Pulmonary artery endothelial cell (primary cell): ENCODE results near the gene PFN1. TPM values are rescaled to one million over a fixed set of nuclear protein-coding genes. Genes with fewer than 3 reads are reported as not detected.
"Not testable (repeated sequence)": the region's sequence is repeated elsewhere in the genome, so short reads cannot be mapped to it uniquely, and the experiment has no call there.

ENCODE experiments used
- DNase-seq: peaks from one replicate; pipeline ENCODE4 v3.0.0-alpha.2; 2011; ENCODE audit warnings: low read depth, low spot score
- total RNA-seq: library from RNA; depleted of rRNA; stranded (reverse); fragments of >200 nt; gene quantifications from 2 replicates; pipeline ENCODE4 v1.2.3, GENCODE V29; 2014

PFN1 gene
- total RNA-seq, 1 donor from 2014 or later: 518 TPM

DNA sequence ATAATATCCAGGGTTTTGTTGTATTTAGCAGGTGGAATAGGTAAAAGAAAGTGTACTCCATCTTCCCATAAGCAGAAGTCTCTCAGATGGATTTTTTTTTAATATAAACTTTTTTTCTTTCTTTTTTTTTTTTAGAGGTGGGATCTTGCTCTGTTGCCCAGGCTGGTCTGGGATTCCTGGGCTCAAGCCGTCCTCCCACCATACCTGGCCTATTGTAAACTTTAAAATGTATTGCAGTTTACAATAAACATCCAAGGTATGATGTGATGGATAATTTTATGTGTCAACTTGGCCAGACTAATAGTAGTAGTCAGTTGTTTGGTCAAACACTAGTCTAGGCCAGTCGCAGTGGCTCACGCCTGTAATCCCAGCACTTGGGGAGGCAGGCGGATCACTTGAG is 27.0 kb downstream of the PFN1 start:
- DNase-seq: no peak

DNA sequence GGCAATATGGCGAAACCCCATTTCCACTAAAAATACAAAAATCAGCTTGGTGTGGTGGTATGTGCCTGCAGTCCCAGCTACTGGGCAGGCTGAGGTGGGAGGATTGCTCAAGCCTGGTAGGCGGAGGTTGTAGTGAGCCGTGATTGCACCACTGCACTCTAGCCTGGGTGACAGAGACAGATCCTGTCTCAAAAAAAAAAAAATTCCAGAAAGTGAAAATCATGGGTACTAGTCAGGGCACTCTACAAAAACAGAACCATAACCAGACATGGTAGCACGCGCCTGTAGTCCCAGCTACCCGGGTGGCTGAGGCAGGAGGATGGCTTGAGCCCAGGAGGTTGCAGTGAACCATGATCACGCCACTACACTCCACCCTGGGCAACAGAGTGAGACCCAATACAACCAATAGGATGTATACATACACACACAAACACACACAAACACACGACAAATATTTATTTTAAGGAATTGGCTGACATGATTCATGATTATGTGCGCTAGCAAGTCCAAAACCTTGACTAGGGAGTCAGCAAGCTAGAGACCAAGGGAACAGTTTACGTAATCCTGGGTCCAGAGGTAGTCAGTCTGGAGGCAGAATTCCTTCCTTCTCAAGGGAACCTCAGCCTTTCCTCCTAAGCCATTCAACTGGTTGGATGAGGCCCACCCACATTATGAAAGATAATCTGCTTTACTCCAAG is 27.8 kb downstream of the PFN1 start:
- DNase-seq: no peak

DNA sequence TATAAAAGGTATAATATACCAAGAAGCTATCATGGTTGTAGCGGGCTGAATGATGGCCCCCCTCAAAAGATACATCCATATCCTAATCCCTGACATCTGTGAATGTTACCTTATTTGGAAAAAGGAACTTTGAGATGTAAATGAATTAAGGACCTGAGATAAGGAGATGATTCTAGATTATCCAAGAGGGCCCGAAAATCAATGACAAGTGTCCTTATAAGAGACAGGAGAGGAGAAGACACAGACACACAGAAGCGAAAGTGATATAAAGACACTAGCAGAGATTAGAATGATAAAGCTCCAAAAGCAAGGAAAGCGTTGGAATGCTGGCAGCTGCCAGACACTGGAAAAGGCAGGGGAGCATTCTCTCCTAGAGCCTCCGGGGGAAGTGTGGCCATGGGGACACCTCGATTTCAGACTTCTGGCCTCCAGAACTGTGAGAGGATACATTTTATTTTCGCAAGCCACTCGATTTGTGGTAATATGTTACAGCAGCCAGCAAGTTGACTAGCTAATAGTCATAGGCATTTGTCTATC is 28.8 kb downstream of the PFN1 start:
- no peak for DNase-seq

DNA sequence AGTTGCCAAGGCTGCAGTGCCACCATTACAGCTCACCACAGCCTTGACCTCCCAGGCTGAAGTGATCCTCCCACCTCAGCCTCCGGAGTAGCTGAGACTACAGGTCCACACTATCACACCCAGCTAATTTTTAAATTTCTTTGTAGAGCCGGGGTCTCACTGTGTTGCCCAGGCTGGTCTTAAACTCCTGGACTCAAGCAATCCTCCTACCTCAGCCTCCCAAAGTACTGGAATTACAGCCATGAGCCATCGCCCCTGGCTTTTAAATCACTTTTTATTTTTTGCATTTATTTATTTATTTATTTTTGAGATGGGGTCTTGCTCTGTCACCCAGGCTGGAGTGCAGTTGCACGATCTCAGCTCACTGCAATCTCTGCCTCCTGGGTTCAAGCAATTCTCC is 33.8 kb downstream of the PFN1 start:
- not testable (repeated sequence) for DNase-seq

DNA sequence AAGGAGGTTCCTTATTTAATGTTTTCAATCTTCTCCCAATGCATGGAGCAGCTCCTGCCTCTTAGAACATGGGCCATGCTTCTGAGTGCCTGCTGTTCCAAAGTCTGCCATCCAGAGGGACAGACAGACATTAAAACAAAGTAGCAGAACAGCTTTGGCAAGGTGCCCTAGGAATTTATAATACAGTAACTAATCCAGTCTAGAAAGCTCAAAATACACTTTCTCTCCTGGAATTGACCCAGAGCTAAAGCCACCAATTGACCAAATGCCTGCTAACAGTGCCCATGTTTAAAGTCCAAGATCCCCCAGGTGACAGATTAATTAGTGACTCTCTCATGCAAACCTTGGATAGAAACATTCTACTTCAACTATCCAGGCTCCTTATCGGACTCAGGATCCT is 34.3 kb downstream of the PFN1 start:
- DNase-seq: no peak

DNA sequence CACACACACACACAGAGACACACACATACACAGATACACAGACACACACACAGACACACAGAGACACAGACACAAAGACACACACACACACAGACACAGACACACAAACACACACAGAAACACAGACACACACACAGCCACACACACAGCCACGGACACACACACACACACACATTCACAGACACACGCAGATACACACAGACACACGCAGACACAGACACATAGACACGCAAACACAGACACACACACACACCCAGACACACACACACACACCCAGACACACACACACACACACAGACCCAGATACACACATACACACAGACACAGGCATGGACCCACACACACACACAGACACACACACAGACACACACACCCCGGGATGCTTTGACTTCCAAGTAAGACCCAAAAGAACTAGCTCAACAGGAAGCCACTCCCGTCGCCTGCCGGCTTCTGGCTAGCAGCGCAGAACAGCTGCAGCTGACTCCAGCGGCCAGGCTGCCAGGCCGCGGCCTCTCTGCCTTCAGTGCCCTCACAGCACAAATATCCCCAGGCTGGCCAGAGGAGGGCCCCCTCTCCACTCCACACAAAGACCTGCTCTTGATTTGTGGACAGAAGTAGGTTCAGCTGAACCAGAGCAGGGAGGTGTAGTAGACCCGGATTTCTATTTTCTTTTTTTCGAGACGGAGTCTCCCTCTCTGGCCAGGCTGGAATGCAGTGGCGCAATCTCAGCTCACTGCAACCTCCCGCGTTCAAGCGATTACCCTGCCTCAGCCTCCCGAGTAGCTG is 39.4 kb downstream of the PFN1 start:
- peak; percentile 87 for DNase-seq

GRCh38 chr17:4908301-4908700 is 40.0 kb downstream of the PFN1 start:
- no peak for DNase-seq

DNA sequence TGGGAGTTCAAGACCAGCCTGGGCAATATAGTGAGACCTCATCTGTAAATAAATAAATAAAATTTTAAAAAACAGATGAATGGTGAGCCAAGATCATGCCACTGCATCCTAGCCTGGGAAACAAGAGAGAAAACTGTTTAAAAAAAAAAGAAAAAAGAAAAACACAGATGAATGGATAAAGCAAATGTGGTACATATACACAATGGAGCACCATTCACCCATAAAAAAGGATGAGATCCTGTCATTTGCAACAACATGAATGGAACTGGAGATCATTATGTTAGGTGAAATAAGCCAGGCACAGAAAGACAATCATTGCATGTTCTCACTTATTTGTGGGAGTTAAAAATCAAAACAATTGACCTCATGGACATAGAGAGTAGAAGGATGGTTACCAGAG is 41.7 kb downstream of the PFN1 start:
- DNase-seq: not testable (repeated sequence)

DNA sequence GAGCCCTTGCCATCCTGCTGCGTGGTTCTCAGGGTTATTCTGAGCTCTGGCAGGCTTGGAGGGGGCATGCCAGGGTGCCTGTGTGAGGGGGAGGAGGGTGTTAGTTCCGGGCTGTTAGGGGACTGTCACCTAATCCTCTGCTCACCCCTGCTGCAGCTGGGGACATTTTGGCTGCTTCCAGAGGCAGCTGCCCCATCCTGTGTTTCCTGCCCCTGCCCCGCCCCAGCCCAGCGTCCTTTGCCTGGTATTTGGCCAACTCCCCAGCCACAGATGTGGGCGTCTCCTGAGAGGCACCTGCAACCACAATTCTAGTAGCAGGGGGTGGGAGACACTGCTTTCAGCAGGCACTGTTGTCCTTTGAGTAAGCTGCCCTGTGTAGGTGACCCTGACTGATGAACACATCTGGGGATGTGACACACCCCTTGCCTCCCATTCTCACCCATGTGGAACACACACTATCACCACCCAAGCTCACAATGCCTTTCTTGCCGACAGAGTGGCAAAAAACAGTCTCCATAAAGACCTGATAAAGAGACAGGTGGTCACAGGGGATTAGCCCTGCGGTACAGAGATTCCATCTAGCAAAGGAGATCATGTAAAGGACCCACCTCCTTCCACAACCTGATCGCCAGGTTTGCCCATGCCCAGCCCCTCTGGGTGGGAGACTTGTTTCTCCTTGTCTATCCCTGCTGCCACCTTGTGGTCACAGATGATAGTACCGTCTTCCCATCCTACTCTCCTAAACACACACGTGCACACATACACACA is 45.1 kb downstream of the PFN1 start, which contains the start of gene CHRNE:
Gene CHRNE, minus strand, starts transcription at position 48 of the 768 bp plus-strand sequence. Its CDS starts 35 bp downstream, at position 13.
- peak; percentile 55 for DNase-seq

DNA sequence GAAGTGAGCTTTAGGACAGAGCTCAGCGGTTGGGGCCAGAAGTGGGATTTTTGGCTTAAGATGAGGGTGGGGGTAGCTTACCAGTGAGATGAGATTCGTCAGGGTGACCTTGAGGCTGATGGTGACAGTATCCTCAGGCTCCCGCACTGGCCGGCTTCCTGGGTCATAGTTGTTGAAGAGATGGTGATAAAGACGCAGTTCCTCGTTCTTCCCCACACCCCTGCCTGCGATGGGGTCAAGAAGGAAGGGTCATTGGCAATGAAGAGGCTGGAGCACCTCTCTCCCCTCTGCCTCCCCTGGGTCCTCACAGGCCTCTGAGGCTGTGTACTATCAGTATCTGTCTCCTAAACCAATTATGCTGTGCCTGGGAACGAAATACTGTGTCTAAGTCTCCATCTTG is 45.8 kb downstream of the PFN1 start:
- no peak for DNase-seq

DNA sequence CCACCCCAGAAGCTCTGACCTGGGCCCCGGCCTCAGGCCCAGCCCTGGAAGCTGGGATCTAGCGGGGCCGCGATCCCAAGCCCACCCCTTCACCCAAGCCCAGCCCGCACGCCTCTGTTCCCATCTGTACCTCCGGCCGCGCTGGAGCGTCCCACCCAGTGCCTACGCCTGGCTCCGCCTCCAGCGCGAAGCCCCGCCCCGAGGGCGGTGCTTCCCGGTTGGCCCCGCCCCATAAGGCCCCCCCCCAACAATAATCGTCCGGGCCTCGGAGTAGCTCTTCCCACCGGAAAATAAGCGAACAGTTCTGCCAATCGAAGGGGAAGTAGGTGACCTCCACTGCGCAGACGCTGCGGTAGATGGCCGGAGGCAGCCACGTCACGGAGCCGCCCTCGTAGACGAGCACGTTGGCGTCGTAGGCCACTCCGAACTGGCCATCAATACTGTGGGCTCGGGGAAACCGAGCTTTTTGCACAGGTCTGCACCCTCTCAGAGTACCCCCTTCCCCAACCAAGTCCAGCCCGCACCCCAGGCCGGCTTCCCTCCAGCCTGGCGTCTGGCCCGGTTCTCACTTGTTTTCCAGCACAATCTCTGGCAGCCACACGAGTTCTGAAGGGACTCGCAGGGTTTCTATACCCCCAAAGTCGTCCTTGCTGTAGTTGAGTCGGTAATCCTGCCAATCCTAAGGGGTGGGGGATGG is 46.5 kb downstream of the PFN1 start:
- DNase-seq: no peak

DNA sequence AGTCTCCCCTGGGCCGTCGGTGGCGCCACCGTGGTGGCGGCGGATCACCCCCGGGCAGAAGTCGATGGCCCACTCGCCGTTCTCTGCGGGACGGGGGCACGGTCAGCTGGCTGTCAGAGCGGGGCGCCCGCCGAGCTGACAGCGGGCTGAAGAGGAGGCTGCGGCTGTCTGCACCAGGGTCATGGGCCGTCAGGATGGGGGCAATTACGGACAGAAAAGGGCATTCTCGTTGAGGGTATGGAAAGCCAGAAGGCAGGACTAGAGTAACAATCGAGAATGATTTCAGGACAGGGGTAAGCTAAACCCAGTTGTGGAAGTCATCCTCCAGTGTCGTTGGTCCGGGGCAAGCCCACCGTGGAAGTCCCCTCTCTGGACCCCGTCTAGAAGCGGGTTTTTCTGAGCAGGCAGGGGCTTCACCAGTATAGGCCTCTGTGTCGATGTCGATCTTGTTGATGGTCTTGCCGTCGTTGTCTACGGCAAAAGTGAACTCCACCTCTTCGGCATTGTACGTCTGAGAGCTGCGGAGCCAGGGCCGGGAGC is 47.2 kb downstream of the PFN1 start:
- no peak for DNase-seq

- no peak for DNase-seq
Measured at GRCh38 chr17:4900231-4901107, 47.9 kb downstream of the PFN1 start.

DNA sequence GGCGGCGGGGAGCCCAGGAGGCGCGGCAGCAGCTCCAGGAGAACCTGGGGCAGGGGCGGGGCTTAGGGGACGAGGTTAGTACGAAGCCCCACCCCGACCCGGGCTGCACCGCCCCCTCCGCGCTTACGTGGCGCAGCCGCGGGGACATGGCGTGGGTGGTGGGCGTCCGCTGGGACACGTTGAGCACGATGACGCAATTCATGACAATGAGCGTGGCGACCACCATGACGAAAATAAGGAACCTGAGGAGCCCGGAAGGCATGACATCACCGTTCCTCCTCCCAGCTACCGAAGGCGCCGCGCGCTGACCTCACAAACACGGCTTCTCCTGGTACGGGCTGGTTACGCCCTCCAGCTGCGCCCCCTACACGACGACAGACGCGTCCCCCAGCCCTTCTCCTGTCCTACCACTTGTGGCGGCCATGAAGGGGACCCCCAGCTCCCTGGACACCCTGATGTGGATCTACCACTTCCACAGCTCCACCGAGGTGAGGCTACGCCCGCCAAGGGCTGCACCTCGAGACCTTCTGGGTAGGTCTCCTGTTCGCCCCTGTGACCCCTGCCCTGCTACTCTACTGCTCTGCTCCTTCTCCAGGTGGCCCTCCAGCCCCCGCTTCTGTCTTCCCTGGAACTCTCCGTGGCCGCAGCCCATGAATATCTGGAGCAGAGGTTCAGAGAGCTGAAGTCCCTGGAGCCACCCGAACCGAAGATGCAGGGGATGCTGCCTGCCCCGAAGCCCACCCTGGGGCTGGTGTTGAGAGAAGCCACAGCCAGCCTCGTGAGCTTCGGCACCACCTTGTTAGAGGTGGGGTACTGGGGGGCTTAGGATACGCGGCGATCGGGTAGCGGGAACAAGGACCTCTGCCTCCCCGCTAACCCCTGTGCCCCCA is 48.7 kb downstream of the PFN1 start, which contains the start of gene C17orf107:
Gene C17orf107, plus strand, starts transcription at position 196 of the 890 bp plus-strand sequence. Its CDS starts 227 bp downstream, at position 423.
- DNase-seq: peak; percentile 36

DNA sequence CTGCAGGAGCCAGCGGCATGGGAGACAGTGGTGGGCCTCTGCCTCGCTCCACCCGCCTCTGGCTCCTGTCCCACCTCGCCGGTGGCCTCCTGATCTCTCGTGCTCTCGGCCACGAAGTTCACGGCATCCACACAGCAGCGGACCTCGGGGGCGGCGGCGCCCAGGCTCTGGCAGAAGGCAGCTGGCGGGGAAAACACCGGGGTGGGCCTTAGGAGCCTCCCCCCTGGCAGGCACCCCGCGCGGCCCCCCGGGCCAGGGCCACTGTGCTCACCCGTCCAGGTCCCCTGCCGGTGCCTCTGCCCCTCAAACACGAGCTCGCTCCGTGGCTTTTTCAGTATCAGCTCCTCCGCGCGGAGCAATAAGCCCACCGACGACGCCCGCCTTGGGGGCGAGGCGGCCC is 49.4 kb downstream of the PFN1 start:
- no peak for DNase-seq

GRCh38 chr17:4898351-4898750 is 50.0 kb downstream of the PFN1 start:
- no peak for DNase-seq

DNA sequence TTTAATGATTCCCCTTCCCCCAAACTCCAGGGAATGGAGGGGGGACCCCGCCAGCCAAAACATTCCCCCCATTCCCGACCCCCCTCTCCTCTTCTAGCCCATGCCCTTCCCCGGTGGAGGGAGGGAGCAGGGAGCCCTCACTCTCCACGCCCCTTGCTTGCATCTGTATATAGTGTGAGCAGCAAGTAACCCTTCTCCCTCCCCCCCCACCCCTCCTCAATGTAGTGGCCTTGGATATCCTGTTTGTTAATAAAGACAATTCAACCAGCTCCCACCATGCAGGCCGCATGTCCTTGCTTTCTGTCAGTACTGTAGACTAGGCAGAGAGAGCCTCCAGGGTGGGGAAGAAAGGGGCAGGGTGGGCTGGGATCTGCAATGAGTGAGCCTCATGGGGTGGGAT is 50.5 kb downstream of the PFN1 start:
- DNase-seq: no peak

- DNase-seq: no peak
Measured at GRCh38 chr17:4897198-4897687, 51.1 kb downstream of the PFN1 start.
